ENCODE results near the gene OR51E2. TPM values are rescaled to one million over a fixed set of nuclear protein-coding genes. Genes with fewer than 3 reads are reported as not detected.

OR51E2 gene
- polyA plus RNA-seq, 4 donors, result 0.22 to 0.36 TPM; not detected in 2

DNA sequence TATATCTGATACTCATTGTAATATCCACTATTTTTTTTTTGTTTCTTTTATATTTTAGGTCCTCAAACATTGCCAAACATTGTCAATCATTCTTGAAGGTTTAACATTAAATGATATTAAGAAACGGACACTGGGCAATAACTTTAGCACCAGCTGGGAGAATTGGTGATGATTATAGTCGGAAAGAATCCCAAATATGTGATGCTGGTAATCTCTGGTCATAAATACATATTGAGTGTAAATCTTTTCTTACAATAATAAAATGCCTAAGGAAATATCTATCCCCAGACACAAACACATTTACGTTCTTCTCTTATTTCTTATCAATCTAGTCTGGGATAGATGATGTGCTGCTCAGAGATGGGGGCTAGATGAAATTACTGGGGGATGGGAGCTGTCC, 25.2 kb downstream of the OR51E2 start:
- Histone ChIP-seq H3K9me3 (ENCODE audit: control insufficient read depth in 2 of 2, insufficient read depth in 1 of 2, low read depth in 1 of 2, low read length in 1 of 2) (no peaks in the 10 kb centered on the region), H3K4me1 (ENCODE audit: control insufficient read depth in 3 of 3, insufficient read depth in 2 of 3, low read depth in 1 of 3, low read length in 2 of 3) (no peaks in the 10 kb centered on the region), H3K27ac (ENCODE audit: low read depth in 1 of 3, low read length in 2 of 3) (no peak overlapping the region), H3K27me3 (ENCODE audit: control insufficient read depth in 3 of 3, insufficient read depth in 3 of 3, low read length in 3 of 3) (no peaks in the 10 kb centered on the region), H3K36me3 (ENCODE audit: control insufficient read depth in 3 of 3, insufficient read depth in 2 of 3, low read depth in 1 of 3, low read length in 3 of 3) (no peaks in the 10 kb centered on the region), H3K4me3 (ENCODE audit: low read depth in 1 of 3, low read length in 3 of 3) (no peak overlapping the region)
- WGBS, 3 donors, result 31 to 44% (median 40%) methylated on average over 3 of the region's 3 CpGs
- FAIRE-seq, result no peak
- DNase-seq, result no peak

- no peaks in the 10 kb centered on the region for H3K36me3 ChIP-seq (ENCODE audit: control insufficient read depth in 3 of 3, insufficient read depth in 2 of 3, low read depth in 1 of 3, low read length in 3 of 3)
- no peak for DNase-seq
- no peaks in the 10 kb centered on the region for H3K9me3 ChIP-seq (ENCODE audit: control insufficient read depth in 2 of 2, insufficient read depth in 1 of 2, low read depth in 1 of 2, low read length in 1 of 2)
- H3K27me3 ChIP-seq (ENCODE audit: control insufficient read depth in 3 of 3, insufficient read depth in 3 of 3, low read length in 3 of 3), result no peaks in the 10 kb centered on the region
- no peak for FAIRE-seq
- H3K4me3 ChIP-seq (ENCODE audit: low read depth in 1 of 3, low read length in 3 of 3), result no peak overlapping the region
- H3K27ac ChIP-seq (ENCODE audit: low read depth in 1 of 3, low read length in 2 of 3), result no peak overlapping the region
- no peaks in the 10 kb centered on the region for H3K4me1 ChIP-seq (ENCODE audit: control insufficient read depth in 3 of 3, insufficient read depth in 2 of 3, low read depth in 1 of 3, low read length in 2 of 3)
- WGBS, 3 donors, result 73 to 83% (median 78%) methylated on average over 2 of the region's 2 CpGs
Measured at GRCh38 chr11:4671741-4672140, 25.9 kb downstream of the OR51E2 start.

DNA sequence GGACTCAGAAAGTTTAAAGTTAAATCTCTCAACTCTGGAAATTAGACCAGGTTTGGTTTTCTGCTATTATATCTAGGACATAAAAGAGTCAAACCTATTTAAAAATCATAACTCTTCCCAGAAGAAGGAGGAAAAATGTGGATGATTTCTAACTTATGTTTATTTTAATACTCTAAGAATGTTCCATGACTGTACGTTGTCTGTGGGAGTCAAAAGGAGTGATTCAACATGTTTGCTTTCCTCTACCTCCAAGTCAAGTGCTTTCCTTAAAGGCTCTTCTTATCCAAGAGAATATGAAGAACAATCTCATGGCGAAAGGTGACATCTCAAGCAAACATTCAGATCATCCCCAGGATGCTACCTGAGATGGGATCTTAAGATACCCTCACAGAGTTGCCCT, 32.2 kb downstream of the OR51E2 start:
- Histone ChIP-seq H3K36me3 (ENCODE audit: control insufficient read depth in 3 of 3, insufficient read depth in 2 of 3, low read depth in 1 of 3, low read length in 3 of 3) (no peaks in the 10 kb centered on the region), H3K4me1 (ENCODE audit: control insufficient read depth in 3 of 3, insufficient read depth in 2 of 3, low read depth in 1 of 3, low read length in 2 of 3) (no peaks in the 10 kb centered on the region), H3K27me3 (ENCODE audit: control insufficient read depth in 3 of 3, insufficient read depth in 3 of 3, low read length in 3 of 3) (peaks cover 0 to 3% (median 2%) of the 10 kb centered on the region in 3 donors), H3K9me3 (ENCODE audit: control insufficient read depth in 2 of 2, insufficient read depth in 1 of 2, low read depth in 1 of 2, low read length in 1 of 2) (no peaks in the 10 kb centered on the region), H3K27ac (ENCODE audit: low read depth in 1 of 3, low read length in 2 of 3) (no peak overlapping the region), H3K4me3 (ENCODE audit: low read depth in 1 of 3, low read length in 3 of 3) (no peak overlapping the region)
- WGBS, 3 donors, result 70 to 76% (median 73%) methylated on average over 2 of the region's 2 CpGs
- FAIRE-seq (no peak), DNase-seq (no peak)

DNA sequence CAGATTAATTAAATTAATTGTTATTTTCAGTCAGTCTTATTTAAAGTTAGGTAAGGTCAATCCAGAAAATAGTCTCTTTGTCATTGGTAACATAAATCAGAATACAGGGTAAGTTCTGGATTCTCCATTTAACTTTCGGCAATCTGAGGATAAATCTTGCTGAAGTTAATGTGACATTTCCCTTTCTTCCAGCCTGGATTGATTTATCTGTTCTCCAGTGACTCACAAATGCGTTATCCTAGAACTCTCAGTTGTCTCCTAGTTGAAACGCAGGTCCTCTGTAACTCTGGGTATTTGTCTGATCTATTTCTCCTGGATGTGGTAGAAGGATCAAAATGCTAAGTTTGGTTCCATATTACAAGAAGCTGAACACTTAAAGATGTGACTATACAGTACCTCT, 32.9 kb downstream of the OR51E2 start:
- DNase-seq (no peak), FAIRE-seq (no peak)
- no peaks in the 10 kb centered on the region for H3K4me1 ChIP-seq (ENCODE audit: control insufficient read depth in 3 of 3, insufficient read depth in 2 of 3, low read depth in 1 of 3, low read length in 2 of 3)
- H3K4me3 ChIP-seq (ENCODE audit: low read depth in 1 of 3, low read length in 3 of 3), result no peak overlapping the region
- H3K27me3 ChIP-seq (ENCODE audit: control insufficient read depth in 3 of 3, insufficient read depth in 3 of 3, low read length in 3 of 3), result peaks cover 0 to 3% (median 2%) of the 10 kb centered on the region in 3 donors
- no peaks in the 10 kb centered on the region for H3K9me3 ChIP-seq (ENCODE audit: control insufficient read depth in 2 of 2, insufficient read depth in 1 of 2, low read depth in 1 of 2, low read length in 1 of 2)
- H3K36me3 ChIP-seq (ENCODE audit: control insufficient read depth in 3 of 3, insufficient read depth in 2 of 3, low read depth in 1 of 3, low read length in 3 of 3), result no peaks in the 10 kb centered on the region
- H3K27ac ChIP-seq (ENCODE audit: low read depth in 1 of 3, low read length in 2 of 3), result no peak overlapping the region
- WGBS, 3 donors, result 66 to 78% (median 75%) methylated on average over 3 of the region's 3 CpGs

GRCh38 chr11:4664183-4664582, 33.5 kb downstream of the OR51E2 start:
- Histone ChIP-seq H3K4me3 (ENCODE audit: low read depth in 1 of 3, low read length in 3 of 3) (no peak overlapping the region), H3K9me3 (ENCODE audit: control insufficient read depth in 2 of 2, insufficient read depth in 1 of 2, low read depth in 1 of 2, low read length in 1 of 2) (no peaks in the 10 kb centered on the region), H3K36me3 (ENCODE audit: control insufficient read depth in 3 of 3, insufficient read depth in 2 of 3, low read depth in 1 of 3, low read length in 3 of 3) (no peaks in the 10 kb centered on the region), H3K27ac (ENCODE audit: low read depth in 1 of 3, low read length in 2 of 3) (no peak overlapping the region), H3K4me1 (ENCODE audit: control insufficient read depth in 3 of 3, insufficient read depth in 2 of 3, low read depth in 1 of 3, low read length in 2 of 3) (no peaks in the 10 kb centered on the region), H3K27me3 (ENCODE audit: control insufficient read depth in 3 of 3, insufficient read depth in 3 of 3, low read length in 3 of 3) (peaks cover 0 to 3% (median 2%) of the 10 kb centered on the region in 3 donors)
- DNase-seq, result no peak
- WGBS, 3 donors, result 82 to 89% (median 83%) methylated on average over 3 of the region's 3 CpGs
- FAIRE-seq, result no peak

GRCh38 chr11:4662876-4663275, 34.8 kb downstream of the OR51E2 start:
- WGBS, 3 donors, result 83 to 92% (median 84%) methylated on average over 6 of the region's 6 CpGs
- Histone ChIP-seq H3K4me3 (ENCODE audit: low read depth in 1 of 3, low read length in 3 of 3) (no peak overlapping the region), H3K36me3 (ENCODE audit: control insufficient read depth in 3 of 3, insufficient read depth in 2 of 3, low read depth in 1 of 3, low read length in 3 of 3) (no peaks in the 10 kb centered on the region), H3K27ac (ENCODE audit: low read depth in 1 of 3, low read length in 2 of 3) (no peak overlapping the region), H3K9me3 (ENCODE audit: control insufficient read depth in 2 of 2, insufficient read depth in 1 of 2, low read depth in 1 of 2, low read length in 1 of 2) (no peaks in the 10 kb centered on the region), H3K4me1 (ENCODE audit: control insufficient read depth in 3 of 3, insufficient read depth in 2 of 3, low read depth in 1 of 3, low read length in 2 of 3) (no peaks in the 10 kb centered on the region), H3K27me3 (ENCODE audit: control insufficient read depth in 3 of 3, insufficient read depth in 3 of 3, low read length in 3 of 3) (peaks cover 0 to 3% (median 2%) of the 10 kb centered on the region in 3 donors)
- DNase-seq (no peak), FAIRE-seq (no peak)

GRCh38 chr11:4658629-4659445, 38.8 kb downstream of the OR51E2 start:
- peaks cover 0 to 2% (median 0%) of the 10 kb centered on the region in 3 donors for H3K27me3 ChIP-seq (ENCODE audit: control insufficient read depth in 3 of 3, insufficient read depth in 3 of 3, low read length in 3 of 3)
- no peak overlapping the region for H3K27ac ChIP-seq (ENCODE audit: low read depth in 1 of 3, low read length in 2 of 3)
- no peaks in the 10 kb centered on the region for H3K4me1 ChIP-seq (ENCODE audit: control insufficient read depth in 3 of 3, insufficient read depth in 2 of 3, low read depth in 1 of 3, low read length in 2 of 3)
- H3K4me3 ChIP-seq (ENCODE audit: low read depth in 1 of 3, low read length in 3 of 3), result no peak overlapping the region
- DNase-seq (no peak), FAIRE-seq (no peak)
- no peaks in the 10 kb centered on the region for H3K36me3 ChIP-seq (ENCODE audit: control insufficient read depth in 3 of 3, insufficient read depth in 2 of 3, low read depth in 1 of 3, low read length in 3 of 3)
- no peaks in the 10 kb centered on the region for H3K9me3 ChIP-seq (ENCODE audit: control insufficient read depth in 2 of 2, insufficient read depth in 1 of 2, low read depth in 1 of 2, low read length in 1 of 2)
- 48 to 66% (median 58%) methylated on average over 5 of the region's 5 CpGs for WGBS, 3 donors

DNA sequence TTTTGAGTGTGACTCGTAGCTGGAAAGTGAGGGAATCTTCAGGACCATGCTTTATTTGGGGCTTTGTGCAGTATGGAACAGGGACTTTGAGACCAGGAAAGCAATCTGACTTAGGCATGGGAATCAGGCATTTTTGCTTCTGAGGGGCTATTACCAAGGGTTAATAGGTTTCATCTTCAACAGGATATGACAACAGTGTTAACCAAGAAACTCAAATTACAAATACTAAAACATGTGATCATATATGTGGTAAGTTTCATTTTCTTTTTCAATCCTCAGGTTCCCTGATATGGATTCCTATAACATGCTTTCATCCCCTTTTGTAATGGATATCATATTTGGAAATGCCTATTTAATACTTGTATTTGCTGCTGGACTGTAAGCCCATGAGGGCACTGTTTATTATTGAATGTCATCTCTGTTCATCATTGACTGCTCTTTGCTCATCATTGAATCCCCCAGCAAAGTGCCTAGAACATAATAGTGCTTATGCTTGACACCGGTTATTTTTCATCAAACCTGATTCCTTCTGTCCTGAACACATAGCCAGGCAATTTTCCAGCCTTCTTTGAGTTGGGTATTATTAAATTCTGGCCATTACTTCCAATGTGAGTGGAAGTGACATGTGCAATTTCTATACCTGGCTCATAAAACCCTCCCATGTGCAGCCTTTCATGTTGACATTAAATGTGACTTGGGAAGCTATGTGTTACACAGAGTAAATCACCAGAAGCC, 42.9 kb downstream of the OR51E2 start:
- H3K27ac ChIP-seq (ENCODE audit: low read depth in 1 of 3, low read length in 2 of 3), result no peak overlapping the region
- WGBS, 3 donors, result 58 to 80% (median 73%) methylated on average over 2 of the region's 2 CpGs
- H3K4me3 ChIP-seq (ENCODE audit: low read depth in 1 of 3, low read length in 3 of 3), result no peak overlapping the region
- H3K4me1 ChIP-seq (ENCODE audit: control insufficient read depth in 3 of 3, insufficient read depth in 2 of 3, low read depth in 1 of 3, low read length in 2 of 3), result no peaks in the 10 kb centered on the region
- no peaks in the 10 kb centered on the region for H3K9me3 ChIP-seq (ENCODE audit: control insufficient read depth in 2 of 2, insufficient read depth in 1 of 2, low read depth in 1 of 2, low read length in 1 of 2)
- FAIRE-seq (no peak), DNase-seq (no peak)
- H3K27me3 ChIP-seq (ENCODE audit: control insufficient read depth in 3 of 3, insufficient read depth in 3 of 3, low read length in 3 of 3), result no peaks in the 10 kb centered on the region
- no peaks in the 10 kb centered on the region for H3K36me3 ChIP-seq (ENCODE audit: control insufficient read depth in 3 of 3, insufficient read depth in 2 of 3, low read depth in 1 of 3, low read length in 3 of 3)

Measured in small intestine (tissue), 7 donors.